IPS-18c (cell line): ENCODE results near the gene MYT1.
A peak's percentile ranks its signal among the peaks of the same experiment; 100 is the strongest.

ENCODE experiments used
- H3K4me3 ChIP-seq: 2 replicates; pipeline ENCODE4 v1.7.0; 2013; ENCODE audit warnings: low read depth, mild to moderate bottlenecking, low read length, moderate library complexity; ENCODE audit not compliant: insufficient read depth
- H3K9me3 ChIP-seq: one replicate; pipeline ENCODE4 v1.6.1; 2013; ENCODE audit warnings: mild to moderate bottlenecking, low read length, moderate library complexity; ENCODE audit not compliant: control insufficient read depth, insufficient read depth

MYT1 gene

GRCh38 chr20:64255361-64256281, 91.4 kb downstream of the MYT1 start, which contains the start of gene PCMTD2:
TSS of gene PCMTD2 (plus strand) at chr20:64255748. CDS start at chr20:64259966, 4,218 bp downstream.
- Histone ChIP-seq H3K4me3 (peak within 1 kb of the TSS; percentile 87), H3K9me3 (no peaks in the 10 kb centered on the region)

GRCh38 chr20:64256282-64256935, 92.2 kb downstream of the MYT1 start:
- peak overlapping the region; percentile 87 for H3K4me3 ChIP-seq
- H3K9me3 ChIP-seq: no peaks in the 10 kb centered on the region

- Histone ChIP-seq H3K4me3 (0 out of 2 replicates have a peak overlapping the region, but pooled peaks have one; percentile 87), H3K9me3 (no peaks in the 10 kb centered on the region)
These were observed 93.0 kb downstream of the MYT1 start for GRCh38 chr20:64257107-64257757.

GRCh38 chr20:64258071-64258823, 94.0 kb downstream of the MYT1 start:
- Histone ChIP-seq H3K4me3 (no peak overlapping the region), H3K9me3 (no peaks in the 10 kb centered on the region)

GRCh38 chr20:64260239-64260638, 96.0 kb downstream of the MYT1 start:
- H3K4me3 ChIP-seq: no peak overlapping the region
- H3K9me3 ChIP-seq: no peaks in the 10 kb centered on the region

- Histone ChIP-seq H3K4me3 (no peak overlapping the region), H3K9me3 (no peaks in the 10 kb centered on the region)
These were observed 96.9 kb downstream of the MYT1 start for GRCh38 chr20:64261138-64261537.

GRCh38 chr20:64264091-64264490, 99.8 kb downstream of the MYT1 start:
- Histone ChIP-seq H3K9me3 (peaks cover 3% of the 10 kb centered on the region), H3K4me3 (no peak overlapping the region)

- Histone ChIP-seq H3K4me3 (no peak overlapping the region), H3K9me3 (peaks cover 3% of the 10 kb centered on the region)
These were observed 100.9 kb downstream of the MYT1 start for GRCh38 chr20:64265201-64265600.

- H3K4me3 ChIP-seq: no peak overlapping the region
- H3K9me3 ChIP-seq: peaks cover 3% of the 10 kb centered on the region
These were observed 102.7 kb downstream of the MYT1 start for GRCh38 chr20:64266988-64267387.

- Histone ChIP-seq H3K4me3 (no peak overlapping the region), H3K9me3 (peaks cover 3% of the 10 kb centered on the region)
These were observed 103.9 kb downstream of the MYT1 start for GRCh38 chr20:64268174-64268573.

- peaks cover 3% of the 10 kb centered on the region for H3K9me3 ChIP-seq
- no peak overlapping the region for H3K4me3 ChIP-seq
These were observed 105.6 kb downstream of the MYT1 start for GRCh38 chr20:64269604-64270411.

GRCh38 chr20:64271636-64272035, 107.4 kb downstream of the MYT1 start:
- H3K9me3 ChIP-seq: peaks cover 3% of the 10 kb centered on the region
- H3K4me3 ChIP-seq: no peak overlapping the region

- Histone ChIP-seq H3K9me3 (peaks cover 3% of the 10 kb centered on the region), H3K4me3 (no peak overlapping the region)
These were observed 108.9 kb downstream of the MYT1 start for GRCh38 chr20:64273109-64273508.

GRCh38 chr20:64276817-64277216, 112.6 kb downstream of the MYT1 start:
- Histone ChIP-seq H3K4me3 (no peak overlapping the region), H3K9me3 (no peaks in the 10 kb centered on the region)

GRCh38 chr20:64277571-64278316, 113.5 kb downstream of the MYT1 start:
- H3K9me3 ChIP-seq: peaks cover 3% of the 10 kb centered on the region

GRCh38 chr20:64278317-64278681, 114.0 kb downstream of the MYT1 start:
- Histone ChIP-seq H3K9me3 (peaks cover 3% of the 10 kb centered on the region), H3K4me3 (no peak overlapping the region)

More at GRCh38 chr20:64277571-64278316, 113.5 kb downstream of the MYT1 start:
- H3K4me3 ChIP-seq: no peak overlapping the region
